Liver (tissue), 9 donors: Measurements from ENCODE around the gene TNFRSF8. TPM values are rescaled to one million over a fixed set of nuclear protein-coding genes. Genes with fewer than 3 reads are reported as not detected.

Experiments used
- DNase-seq: peaks from one replicate; pipeline ENCODE4 v3.0.0-alpha.2; 2017; ENCODE audit warnings: low spot score
- H3K27ac ChIP-seq, 2 donors: one replicate each; pipeline ENCODE4 v1.7.0; 2013; ENCODE audit warnings: inconsistent platforms in 2 of 2, low read length in 2 of 2, control low read depth in 1 of 2, low read depth in 1 of 2, mild to moderate bottlenecking in 1 of 2
- H3K27me3 ChIP-seq, 4 donors: one replicate each; pipeline versions ENCODE4 v1.6.1 to v1.7.0; 2013; ENCODE audit warnings: low read length in 3 of 4, inconsistent platforms in 1 of 4, mild to moderate bottlenecking in 1 of 4, moderate library complexity in 1 of 4; ENCODE audit not compliant: control insufficient read depth in 4 of 4, insufficient read depth in 4 of 4
- H3K36me3 ChIP-seq, 4 donors: one replicate each; pipeline versions ENCODE4 v1.6.1 to v1.7.0; 2013; ENCODE audit warnings: low read length in 3 of 4, mild to moderate bottlenecking in 3 of 4, low read depth in 1 of 4, moderate library complexity in 1 of 4; ENCODE audit not compliant: control insufficient read depth in 4 of 4, insufficient read depth in 3 of 4
- H3K4me1 ChIP-seq, 4 donors: one replicate each; pipeline versions ENCODE4 v1.6.1 to v1.7.0; 2013; ENCODE audit warnings: low read length in 3 of 4, mild to moderate bottlenecking in 3 of 4, moderate library complexity in 1 of 4; ENCODE audit not compliant: control insufficient read depth in 4 of 4, insufficient read depth in 4 of 4
- H3K4me3 ChIP-seq, 3 donors: one replicate each; pipeline versions ENCODE4 v1.6.1 to v1.7.0; 2013; ENCODE audit warnings: low read length in 3 of 3, control low read depth in 1 of 3, low read depth in 1 of 3, mild to moderate bottlenecking in 1 of 3
- H3K9ac ChIP-seq, 2 donors: one replicate each; pipeline ENCODE4 v1.7.0; 2013; ENCODE audit warnings: low read length in 2 of 2, mild to moderate bottlenecking in 2 of 2, moderate library complexity in 2 of 2, control low read depth in 1 of 2, low read depth in 1 of 2
- H3K9me3 ChIP-seq, 4 donors: one replicate each; pipeline versions ENCODE4 v1.6.1 to v1.7.0; 2013; ENCODE audit warnings: low read length in 3 of 4; ENCODE audit not compliant: control insufficient read depth in 4 of 4
- EGR1 ChIP-seq, 2 donors: IDR thresholded peaks; 2 replicates each; pipeline ENCODE4 v1.6.1; 2016 to 2018; ENCODE audit warnings: antibody characterized with exemption in 2 of 2, low read depth in 2 of 2
- FOXA1 ChIP-seq: IDR thresholded peaks from 2 replicates; pipeline ENCODE4 v1.6.1; 2016; ENCODE audit warnings: antibody characterized with exemption
- FOXA2 ChIP-seq: IDR thresholded peaks from 2 replicates; pipeline ENCODE4 v1.6.1; 2016; ENCODE audit warnings: antibody characterized with exemption
- GABPA ChIP-seq, 2 donors: IDR thresholded peaks in 1 of 2; conservative IDR thresholded peaks in 1 of 2; 2 replicates each; pipeline ENCODE4 v1.6.1; 2016; ENCODE audit warnings: antibody characterized with exemption in 2 of 2, mild to moderate bottlenecking in 1 of 2, moderate library complexity in 1 of 2
- HNF4A ChIP-seq, 2 donors: conservative IDR thresholded peaks; 2 replicates each; pipeline ENCODE4 v1.6.1; 2016; ENCODE audit warnings: antibody characterized with exemption in 2 of 2, mild to moderate bottlenecking in 2 of 2
- HNF4G ChIP-seq: IDR thresholded peaks from 2 replicates; pipeline ENCODE4 v1.6.1; 2016; ENCODE audit warnings: antibody characterized with exemption
- JUND ChIP-seq, 2 donors: IDR thresholded peaks; 2 replicates each; pipeline ENCODE4 v1.6.1; 2016; ENCODE audit warnings: antibody characterized with exemption in 2 of 2
- NR2F2 ChIP-seq: IDR thresholded peaks from 2 replicates; pipeline ENCODE4 v1.6.1; 2016; ENCODE audit warnings: antibody characterized with exemption
- RAD21 ChIP-seq, 2 donors: IDR thresholded peaks; 2 replicates each; pipeline ENCODE4 v1.6.1; 2016; ENCODE audit warnings: antibody characterized with exemption in 2 of 2, mild to moderate bottlenecking in 2 of 2
- RXRA ChIP-seq, 2 donors: IDR thresholded peaks; 2 replicates each; pipeline ENCODE4 v1.6.1; 2017 to 2018; ENCODE audit warnings: antibody characterized with exemption in 2 of 2, mild to moderate bottlenecking in 1 of 2
- SP1 ChIP-seq: IDR thresholded peaks from 2 replicates; pipeline ENCODE4 v1.6.1; 2018; ENCODE audit warnings: antibody characterized with exemption, mild to moderate bottlenecking
- TAF1 ChIP-seq: conservative IDR thresholded peaks from 2 replicates; pipeline ENCODE4 v1.6.1; 2016; ENCODE audit warnings: antibody characterized with exemption, mild to moderate bottlenecking
- YY1 ChIP-seq: IDR thresholded peaks from 2 replicates; pipeline ENCODE4 v1.6.1; 2016; ENCODE audit warnings: antibody characterized with exemption, mild to moderate bottlenecking
- whole genome bisulfite sequencing: extraction: QIAGEN DNeasy Blood & Tissue Kit; methylation state at CpG from one replicate; pipeline ENCODE4 v1.1.7; 2013; 5-methylcytosine and 5-hydroxymethylcytosine counted together
- polyA plus RNA-seq, 2 donors: library from polyadenylated mRNA; stranded (reverse) in 1 of 2; unstranded in 1 of 2; fragments of 200-250 nt in 1 of 2; fragments of >200 nt in 1 of 2; fragmentation: Nextera tagmentation in 1 of 2; extraction: Ambion mirVana in 1 of 2; gene quantifications; one replicate each; pipeline versions ENCODE4 v1.2.1 to v1.2.3, GENCODE V29; 2013 to 2015
- total RNA-seq, 2 donors: library from RNA; depleted of rRNA; stranded (reverse); fragments of >200 nt; gene quantifications; one replicate each; pipeline ENCODE4 v1.2.3, GENCODE V29; 2014
- TF ChIP-seq, protein P1 (sequence below): IDR thresholded peaks from 2 replicates; pipeline ENCODE4 v1.6.1; 2016; ENCODE audit warnings: antibody characterized with exemption, mild to moderate bottlenecking
- TF ChIP-seq, protein P2 (sequence below): IDR thresholded peaks from 2 replicates; pipeline ENCODE4 v1.6.1; 2016; ENCODE audit warnings: antibody characterized with exemption
- TF ChIP-seq, protein P3 (sequence below): IDR thresholded peaks from 2 replicates; pipeline ENCODE4 v1.6.1; 2016; ENCODE audit warnings: antibody characterized with exemption
- TF ChIP-seq, protein P4 (sequence below): IDR thresholded peaks from 2 replicates; pipeline ENCODE4 v1.6.1; 2016; ENCODE audit warnings: antibody characterized with exemption
- TF ChIP-seq, protein P5 (sequence below): fragments of 150-350 bp; IDR thresholded peaks from 2 replicates; pipeline ENCODE4 v1.5.1; 2017; ENCODE audit warnings: improper control_type of control experiment, low read depth, low read length; ENCODE audit not compliant: missing input control
- donor health status: healthy.
- donor health status: healthy.
- donor health status: healthy.
- donor health status: healthy.
- donor health status: healthy.

TNFRSF8 gene
- total and polyA plus RNA-seq, 4 donors = 0.08 to 0.19 (median 0.12) TPM

DNA sequence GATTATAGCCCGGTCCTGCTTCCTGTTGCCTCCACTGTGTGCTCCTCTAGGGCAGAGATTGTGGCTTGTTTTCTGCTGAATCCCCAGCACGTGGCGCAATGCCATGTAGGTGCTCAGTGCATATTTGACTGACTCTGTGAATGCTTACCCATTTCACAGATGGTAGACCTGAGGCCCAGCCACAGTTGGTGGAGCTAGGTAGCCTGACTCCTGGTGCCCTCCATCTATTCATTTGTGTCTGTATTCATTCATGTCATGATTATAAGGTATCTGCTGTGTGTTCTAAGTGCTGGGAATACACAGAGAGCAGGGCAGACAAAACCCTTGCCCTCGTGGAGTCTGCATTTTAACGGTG, 126.2 kb downstream of the TNFRSF8 start:
- H3K27ac ChIP-seq = no peak overlapping the region
- TF ChIP-seq JUND (IDR thresholded peaks at IDR 0.05) = no peak
- TF ChIP-seq EGR1 (IDR thresholded peaks at IDR 0.05; ENCODE audit: low read depth in 2 of 2) = no peak
- no peak for TF ChIP-seq NR2F2
- TF ChIP-seq, protein P1, sequence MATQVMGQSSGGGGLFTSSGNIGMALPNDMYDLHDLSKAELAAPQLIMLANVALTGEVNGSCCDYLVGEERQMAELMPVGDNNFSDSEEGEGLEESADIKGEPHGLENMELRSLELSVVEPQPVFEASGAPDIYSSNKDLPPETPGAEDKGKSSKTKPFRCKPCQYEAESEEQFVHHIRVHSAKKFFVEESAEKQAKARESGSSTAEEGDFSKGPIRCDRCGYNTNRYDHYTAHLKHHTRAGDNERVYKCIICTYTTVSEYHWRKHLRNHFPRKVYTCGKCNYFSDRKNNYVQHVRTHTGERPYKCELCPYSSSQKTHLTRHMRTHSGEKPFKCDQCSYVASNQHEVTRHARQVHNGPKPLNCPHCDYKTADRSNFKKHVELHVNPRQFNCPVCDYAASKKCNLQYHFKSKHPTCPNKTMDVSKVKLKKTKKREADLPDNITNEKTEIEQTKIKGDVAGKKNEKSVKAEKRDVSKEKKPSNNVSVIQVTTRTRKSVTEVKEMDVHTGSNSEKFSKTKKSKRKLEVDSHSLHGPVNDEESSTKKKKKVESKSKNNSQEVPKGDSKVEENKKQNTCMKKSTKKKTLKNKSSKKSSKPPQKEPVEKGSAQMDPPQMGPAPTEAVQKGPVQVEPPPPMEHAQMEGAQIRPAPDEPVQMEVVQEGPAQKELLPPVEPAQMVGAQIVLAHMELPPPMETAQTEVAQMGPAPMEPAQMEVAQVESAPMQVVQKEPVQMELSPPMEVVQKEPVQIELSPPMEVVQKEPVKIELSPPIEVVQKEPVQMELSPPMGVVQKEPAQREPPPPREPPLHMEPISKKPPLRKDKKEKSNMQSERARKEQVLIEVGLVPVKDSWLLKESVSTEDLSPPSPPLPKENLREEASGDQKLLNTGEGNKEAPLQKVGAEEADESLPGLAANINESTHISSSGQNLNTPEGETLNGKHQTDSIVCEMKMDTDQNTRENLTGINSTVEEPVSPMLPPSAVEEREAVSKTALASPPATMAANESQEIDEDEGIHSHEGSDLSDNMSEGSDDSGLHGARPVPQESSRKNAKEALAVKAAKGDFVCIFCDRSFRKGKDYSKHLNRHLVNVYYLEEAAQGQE = no peak
- TF ChIP-seq, protein P2, sequence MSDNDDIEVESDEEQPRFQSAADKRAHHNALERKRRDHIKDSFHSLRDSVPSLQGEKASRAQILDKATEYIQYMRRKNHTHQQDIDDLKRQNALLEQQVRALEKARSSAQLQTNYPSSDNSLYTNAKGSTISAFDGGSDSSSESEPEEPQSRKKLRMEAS = no peak
- no peak for TF ChIP-seq HNF4A (conservative IDR thresholded peaks at IDR 0.05)
- no peak for TF ChIP-seq TAF1
- no peak for TF ChIP-seq YY1
- TF ChIP-seq HNF4G = no peak
- no peak for TF ChIP-seq RXRA (IDR thresholded peaks at IDR 0.05)
- no peaks in the 10 kb centered on the region for H3K27me3 ChIP-seq
- peaks cover 33 to 45% (median 41%) of the 10 kb centered on the region in 4 donors for H3K4me1 ChIP-seq
- H3K36me3 ChIP-seq = peaks cover 13 to 32% (median 27%) of the 10 kb centered on the region in 4 donors
- WGBS = 82% methylated on average over 5 of the region's 5 CpGs
- H3K4me3 ChIP-seq = no peak overlapping the region
- no peaks in the 10 kb centered on the region for H3K9me3 ChIP-seq
- DNase-seq = no peak
- no peak overlapping the region for H3K9ac ChIP-seq

DNA sequence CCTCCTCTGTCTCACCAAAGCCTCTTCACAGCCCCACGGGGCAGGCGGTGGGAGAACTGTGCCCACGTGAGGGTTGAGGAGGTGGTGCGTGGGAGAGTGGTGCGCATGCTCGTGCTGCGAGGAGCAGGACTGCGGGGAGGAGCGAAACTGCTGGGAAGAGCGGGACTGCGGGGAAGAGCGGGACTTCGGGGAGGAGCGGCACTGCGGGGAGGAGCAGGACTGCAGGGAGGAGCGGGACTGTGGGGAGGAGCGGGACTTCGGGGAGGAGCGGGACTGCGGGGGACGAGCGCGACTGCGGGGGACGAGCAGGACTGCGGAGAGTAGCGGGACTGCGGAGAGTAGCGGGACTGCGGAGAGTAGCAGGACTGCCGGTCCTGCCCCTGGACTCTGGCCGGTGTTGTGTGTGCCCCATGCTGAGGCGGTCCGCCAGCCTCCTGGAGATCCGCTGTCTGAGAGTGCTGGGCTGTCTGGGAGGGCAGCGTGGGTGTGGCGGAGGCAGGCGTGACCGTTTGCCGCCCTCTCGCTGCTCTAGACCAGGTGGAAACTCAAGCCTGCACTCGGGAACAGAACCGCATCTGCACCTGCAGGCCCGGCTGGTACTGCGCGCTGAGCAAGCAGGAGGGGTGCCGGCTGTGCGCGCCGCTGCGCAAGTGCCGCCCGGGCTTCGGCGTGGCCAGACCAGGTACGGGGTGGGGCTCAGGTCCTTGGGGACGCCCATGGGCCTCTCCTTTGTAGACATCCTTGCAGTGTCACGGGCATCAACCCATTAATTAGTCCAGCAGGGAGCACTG, 128.3 kb downstream of the TNFRSF8 start:
- Histone ChIP-seq H3K4me3 (no peak overlapping the region), H3K27ac (no peak overlapping the region), H3K9me3 (no peaks in the 10 kb centered on the region), H3K9ac (no peak overlapping the region), H3K27me3 (no peaks in the 10 kb centered on the region), H3K36me3 (peaks cover 14 to 45% (median 34%) of the 10 kb centered on the region in 4 donors), H3K4me1 (peaks cover 16 to 24% (median 20%) of the 10 kb centered on the region in 4 donors)
- no peak for DNase-seq
- WGBS = 95% methylated on average over 58 of the region's 58 CpGs
- TF ChIP-seq YY1 (no peak), FOXA1 (no peak), EGR1 (IDR thresholded peaks at IDR 0.05; ENCODE audit: low read depth in 2 of 2) (no peak), HNF4G (no peak), NR2F2 (no peak), HNF4A (conservative IDR thresholded peaks at IDR 0.05) (no peak), JUND (IDR thresholded peaks at IDR 0.05) (no peak), TAF1 (no peak), SP1 (no peak), GABPA (IDR thresholded peaks at IDR 0.05 in 1 of 2, conservative IDR thresholded peaks at IDR 0.05 in 1 of 2) (no peak), RXRA (IDR thresholded peaks at IDR 0.05) (no peak), FOXA2 (no peak), RAD21 (IDR thresholded peaks at IDR 0.05) (no peak)
- TF ChIP-seq, protein P1 = no peak
- TF ChIP-seq, protein P3, sequence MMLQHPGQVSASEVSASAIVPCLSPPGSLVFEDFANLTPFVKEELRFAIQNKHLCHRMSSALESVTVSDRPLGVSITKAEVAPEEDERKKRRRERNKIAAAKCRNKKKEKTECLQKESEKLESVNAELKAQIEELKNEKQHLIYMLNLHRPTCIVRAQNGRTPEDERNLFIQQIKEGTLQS = no peak
- TF ChIP-seq, protein P2 = no peak
- TF ChIP-seq, protein P4, sequence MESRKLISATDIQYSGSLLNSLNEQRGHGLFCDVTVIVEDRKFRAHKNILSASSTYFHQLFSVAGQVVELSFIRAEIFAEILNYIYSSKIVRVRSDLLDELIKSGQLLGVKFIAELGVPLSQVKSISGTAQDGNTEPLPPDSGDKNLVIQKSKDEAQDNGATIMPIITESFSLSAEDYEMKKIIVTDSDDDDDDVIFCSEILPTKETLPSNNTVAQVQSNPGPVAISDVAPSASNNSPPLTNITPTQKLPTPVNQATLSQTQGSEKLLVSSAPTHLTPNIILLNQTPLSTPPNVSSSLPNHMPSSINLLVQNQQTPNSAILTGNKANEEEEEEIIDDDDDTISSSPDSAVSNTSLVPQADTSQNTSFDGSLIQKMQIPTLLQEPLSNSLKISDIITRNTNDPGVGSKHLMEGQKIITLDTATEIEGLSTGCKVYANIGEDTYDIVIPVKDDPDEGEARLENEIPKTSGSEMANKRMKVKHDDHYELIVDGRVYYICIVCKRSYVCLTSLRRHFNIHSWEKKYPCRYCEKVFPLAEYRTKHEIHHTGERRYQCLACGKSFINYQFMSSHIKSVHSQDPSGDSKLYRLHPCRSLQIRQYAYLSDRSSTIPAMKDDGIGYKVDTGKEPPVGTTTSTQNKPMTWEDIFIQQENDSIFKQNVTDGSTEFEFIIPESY = no peak
- TF ChIP-seq, protein P5, sequence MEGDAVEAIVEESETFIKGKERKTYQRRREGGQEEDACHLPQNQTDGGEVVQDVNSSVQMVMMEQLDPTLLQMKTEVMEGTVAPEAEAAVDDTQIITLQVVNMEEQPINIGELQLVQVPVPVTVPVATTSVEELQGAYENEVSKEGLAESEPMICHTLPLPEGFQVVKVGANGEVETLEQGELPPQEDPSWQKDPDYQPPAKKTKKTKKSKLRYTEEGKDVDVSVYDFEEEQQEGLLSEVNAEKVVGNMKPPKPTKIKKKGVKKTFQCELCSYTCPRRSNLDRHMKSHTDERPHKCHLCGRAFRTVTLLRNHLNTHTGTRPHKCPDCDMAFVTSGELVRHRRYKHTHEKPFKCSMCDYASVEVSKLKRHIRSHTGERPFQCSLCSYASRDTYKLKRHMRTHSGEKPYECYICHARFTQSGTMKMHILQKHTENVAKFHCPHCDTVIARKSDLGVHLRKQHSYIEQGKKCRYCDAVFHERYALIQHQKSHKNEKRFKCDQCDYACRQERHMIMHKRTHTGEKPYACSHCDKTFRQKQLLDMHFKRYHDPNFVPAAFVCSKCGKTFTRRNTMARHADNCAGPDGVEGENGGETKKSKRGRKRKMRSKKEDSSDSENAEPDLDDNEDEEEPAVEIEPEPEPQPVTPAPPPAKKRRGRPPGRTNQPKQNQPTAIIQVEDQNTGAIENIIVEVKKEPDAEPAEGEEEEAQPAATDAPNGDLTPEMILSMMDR = no peak
